Adrenal gland (tissue), 12 donors: ENCODE results near the gene RNF125. TPM values are rescaled to one million over a fixed set of nuclear protein-coding genes. Genes with fewer than 3 reads are reported as not detected.
"Not testable (repeated sequence)": the region's sequence is repeated elsewhere in the genome, so short reads cannot be mapped to it uniquely, and the experiment has no call there.

Source experiments
- DNase-seq, 7 donors: peaks; one replicate each; pipeline ENCODE4 v3.0.0-alpha.2; 2019 to 2020
- H3K27ac ChIP-seq, 5 donors: fragments of 200-600 bp; sonication (generic) in 4 of 5; 1 replicate in 3 of 5; 2 replicates in 2 of 5; pipeline versions ENCODE4 v1.5.1 to v1.8.0; 2016 to 2020; ENCODE audit warnings: mild to moderate bottlenecking in 1 of 5
- H3K27me3 ChIP-seq: fragments of 200-600 bp; 2 replicates; pipeline ENCODE4 v1.8.0; 2021
- H3K36me3 ChIP-seq, 2 donors: fragments of 200-600 bp; replicated peaks in 1 of 2; 1 replicate in 1 of 2; 2 replicates in 1 of 2; pipeline versions ENCODE4 v1.5.1 to v1.8.0; 2018 to 2022
- H3K4me1 ChIP-seq, 2 donors: fragments of 200-600 bp; replicated peaks in 1 of 2; 1 replicate in 1 of 2; 2 replicates in 1 of 2; pipeline versions ENCODE4 v1.5.1 to v1.8.0; 2018 to 2021
- H3K4me3 ChIP-seq, 4 donors: fragments of 200-600 bp; sonication (generic) in 3 of 4; one replicate each; pipeline ENCODE4 v1.5.1; 2016 to 2018
- H3K9me3 ChIP-seq, 3 donors: fragments of 200-600 bp; sonication (generic) in 1 of 3; replicated peaks in 1 of 3; 1 replicate in 2 of 3; 2 replicates in 1 of 3; pipeline versions ENCODE4 v1.5.1 to v1.8.0; 2016 to 2021
- CTCF ChIP-seq, 6 experiments: fragments of 450-650 bp in 4 of 6; fragments of 200-600 bp in 2 of 6; sonication (generic) in 1 of 6; IDR thresholded peaks; 1 replicate in 5 of 6; 2 replicates in 1 of 6; pipeline versions ENCODE4 v1.5.1 to v1.8.0; 2016 to 2021; ENCODE audit warnings: antibody characterized with exemption in 6 of 6, mild to moderate bottlenecking in 2 of 6, moderate library complexity in 1 of 6
- POLR2A ChIP-seq, 2 donors: fragments of 450-650 bp; IDR thresholded peaks; one replicate each; pipeline ENCODE4 v1.6.1; 2017; ENCODE audit warnings: antibody characterized with exemption in 2 of 2, mild to moderate bottlenecking in 2 of 2, moderate library complexity in 1 of 2
- WGBS, 4 donors: extraction: QIAGEN DNeasy Blood & Tissue Kit in 2 of 4; methylation state at CpG; one replicate each; pipeline versions ENCODE4 v1.1.5 to v1.1.7; 2013 to 2017; 5-methylcytosine and 5-hydroxymethylcytosine counted together
- intact Hi-C, 2 donors: fragments of 100-400 bp; cut with DNase I; formaldehyde crosslinking; loops; one replicate each; pipeline versions ENCODE4 v1.14.1 to v1.15.0; 2022 to 2023
- polyA plus RNA-seq, 3 donors: library from polyadenylated mRNA; stranded (reverse); fragments of 200-250 nt in 2 of 3; fragments of 350-450 nt in 1 of 3; fragmentation: Illumina TruSeq in 1 of 3; extraction: RNeasy Lipid Tissue Mini Kit (QIAGEN cat#74804) in 1 of 3; gene quantifications; one replicate each; pipeline ENCODE4 v1.2.3, GENCODE V29; 2013 to 2014
- total RNA-seq, 9 donors: library from RNA; depleted of rRNA in 4 of 9; stranded (reverse); fragments of >200 nt in 4 of 9; fragments of 120-200 nt in 1 of 9; fragmentation: NEBNext Ultra II Directional in 1 of 9; extraction: Animal tissue kit (Norgen Biotek cat#: 25700) in 1 of 9; gene quantifications; one replicate each; pipeline versions ENCODE4 v1.1.0 to v1.2.4, GENCODE V29; 2013 to 2023
- donor health status: healthy with polysubstance abuse.
- donor health status: Bipolar disorder and iron deficiency.
- donor health status: DM: yes; HTN: yes; CAD: no.
- donor health status: DM: no; HTN: no; CAD: no.
- donor health status: DM: no; HTN: no; CAD: no.
- donor health status: DM: yes; HTN: yes; CAD: no.

Gene RNF125
- total and polyA plus RNA-seq, 12 donors, result 0.44 to 7.9 (median 2.0) TPM

- WGBS, 4 donors, result 91 to 100% (median 94%) methylated on average over 2 of the region's 2 CpGs
- no peak for TF ChIP-seq POLR2A (IDR thresholded peaks at IDR 0.05)
Measured at GRCh38 chr18:32078845-32079244, 60.2 kb downstream of the RNF125 start.

GRCh38 chr18:32081881-32082280 lies 63.3 kb downstream of the RNF125 start:
- H3K4me1 ChIP-seq, result peaks cover 7 to 17% of the 10 kb centered on the region in 2 donors
- 53 to 86% (median 59%) methylated on average over 1 of the region's 1 CpG for WGBS, 4 donors
- DNase-seq, result no peak
- no peaks in the 10 kb centered on the region for H3K9me3 ChIP-seq
- intact Hi-C loops, result no loop called here
- TF ChIP-seq POLR2A (IDR thresholded peaks at IDR 0.05) (no peak), CTCF (IDR thresholded peaks at IDR 0.05) (no peak)
- H3K36me3 ChIP-seq, result no peaks in the 10 kb centered on the region
- no peak overlapping the region for H3K4me3 ChIP-seq
- H3K27me3 ChIP-seq, result no peaks in the 10 kb centered on the region
- H3K27ac ChIP-seq, result no peak overlapping the region

More at GRCh38 chr18:32078845-32079244, 60.2 kb downstream of the RNF125 start:
- DNase-seq, result no peak
- H3K9me3 ChIP-seq, result no peaks in the 10 kb centered on the region
- intact Hi-C loops, result no loop called here
- no peaks in the 10 kb centered on the region for H3K36me3 ChIP-seq
- no peaks in the 10 kb centered on the region for H3K27me3 ChIP-seq
- H3K4me1 ChIP-seq, result no peaks in the 10 kb centered on the region
- no peak overlapping the region for H3K27ac ChIP-seq
- H3K4me3 ChIP-seq, result no peak overlapping the region

GRCh38 chr18:32083781-32084180 lies 65.2 kb downstream of the RNF125 start:
- no peak for TF ChIP-seq CTCF (IDR thresholded peaks at IDR 0.05)
- no peak for TF ChIP-seq POLR2A (IDR thresholded peaks at IDR 0.05)
- H3K27ac ChIP-seq, result no peak overlapping the region
- no peak for DNase-seq
- H3K4me1 ChIP-seq, result peaks cover 7 to 17% of the 10 kb centered on the region in 2 donors
- no peaks in the 10 kb centered on the region for H3K27me3 ChIP-seq
- H3K36me3 ChIP-seq, result no peaks in the 10 kb centered on the region
- 91 to 96% (median 95%) methylated on average over 8 of the region's 8 CpGs for WGBS, 4 donors
- H3K9me3 ChIP-seq, result no peaks in the 10 kb centered on the region
- H3K4me3 ChIP-seq, result no peak overlapping the region
- intact Hi-C loops, result no loop called here

GRCh38 chr18:32086881-32087280 lies 68.3 kb downstream of the RNF125 start:
- DNase-seq, result no peak
- no peak overlapping the region for H3K4me3 ChIP-seq
- H3K27me3 ChIP-seq, result no peaks in the 10 kb centered on the region
- no peak for TF ChIP-seq CTCF (IDR thresholded peaks at IDR 0.05)
- TF ChIP-seq POLR2A (IDR thresholded peaks at IDR 0.05), result no peak
- no peaks in the 10 kb centered on the region for H3K36me3 ChIP-seq
- WGBS, 4 donors, result 62 to 80% (median 73%) methylated on average over 6 of the region's 6 CpGs
- intact Hi-C loops, result no loop called here
- H3K4me1 ChIP-seq, result peaks cover 10 to 21% of the 10 kb centered on the region in 2 donors
- no peaks in the 10 kb centered on the region for H3K9me3 ChIP-seq
- H3K27ac ChIP-seq, result no peak overlapping the region

GRCh38 chr18:32090831-32091230 lies 72.2 kb downstream of the RNF125 start:
- H3K9me3 ChIP-seq, DNase-seq, H3K4me3 ChIP-seq, H3K27ac ChIP-seq, H3K27me3 ChIP-seq, H3K36me3 ChIP-seq: not testable (repeated sequence)
- WGBS, 4 donors, result 94 to 96% (median 95%) methylated on average over 16 of the region's 16 CpGs
- H3K4me1 ChIP-seq, result peaks cover 23 to 27% of the 10 kb centered on the region in 2 donors
- intact Hi-C loops, result loop anchor here in 1 of 2 donors (5.0 kb wide), 2 partner anchors 74 to 164 kb away; partner anchors contain the start of gene RNF125
